ENCODE results near the gene CDH11. TPM values are rescaled to one million over a fixed set of nuclear protein-coding genes. Genes with fewer than 3 reads are reported as not detected.

CDH11 gene
- total and polyA plus RNA-seq, 10 of the 15 experiments (the other 5 are each of a cell fraction or from before 2014, with no cell fraction given), result 0.31 to 9.7 (median 0.87) TPM

- ATAC-seq (no peak), FAIRE-seq (no peak), DNase-seq (ENCODE audit: low read depth, low spot score) (no peak)
- ChIA-PET POLR2A (no interaction called here), CTCF (interaction anchor here (1.2 kb wide), 1 partner anchor 9 kb away, joined by 3 read pairs; no protein-coding TSS in a partner anchor), SMC1A (ENCODE audit: uncharacterized antibody, unreplicated experiment) (interaction anchor here (0.9 to 1.6 kb wide), 3 partner anchors 10 to 26 kb away, joined by 3 read pairs; no protein-coding TSS in a partner anchor), RAD21 (ENCODE audit: unreplicated experiment) (no interaction called here)
- intact Hi-C loops (cut with micrococcal nuclease; ENCODE audit: unreplicated experiment) (no loop called here), in situ Hi-C loops (cut with MboI) (no loop called here)
- no peak overlapping the region for H3K27ac ChIP-seq (ENCODE audit: control insufficient read depth, insufficient read depth)
- H3K4me2 ChIP-seq (ENCODE audit: control insufficient read depth, insufficient read depth), result no peak overlapping the region
- BruUV-seq (replicated peaks), result no TSS peak
- no peaks in the 10 kb centered on the region for H3K79me2 ChIP-seq (ENCODE audit: control insufficient read depth, insufficient read depth, low read length)
- H3K27me3 ChIP-seq (replicated peaks in 1 of 2; ENCODE audit: control insufficient read depth in 2 of 2, insufficient read depth in 2 of 2, low read length in 1 of 2), result no peaks in the 10 kb centered on the region
- no peak overlapping the region for H3K9ac ChIP-seq (ENCODE audit: control insufficient read depth, insufficient read depth, low read length)
- TF ChIP-seq RBBP5 (conservative IDR thresholded peaks at IDR 0.05) (no peak), SUZ12 (IDR thresholded peaks at IDR 0.05; ENCODE audit: unreplicated experiment) (no peak), ASH2L (IDR thresholded peaks at IDR 0.05; ENCODE audit: borderline replicate concordance, low read depth) (no peak), ZNF217 (IDR thresholded peaks at IDR 0.05) (no peak), NBN (IDR thresholded peaks at IDR 0.05) (no peak), HDAC2 (IDR thresholded peaks at IDR 0.05) (no peak), PML (IDR thresholded peaks at IDR 0.05; ENCODE audit: low read length) (no peak), MEF2B (IDR thresholded peaks at IDR 0.05; ENCODE audit: partially characterized antibody, poor library complexity, severe bottlenecking) (no peak), YY1 (IDR thresholded peaks at IDR 0.05; ENCODE audit: low read depth, low read length) (no peak), DPF2 (IDR thresholded peaks at IDR 0.05) (no peak), E2F8 (IDR thresholded peaks at IDR 0.05; ENCODE audit: low read depth, partially characterized antibody) (no peak), ZNF622 (IDR thresholded peaks at IDR 0.05) (no peak), NRF1 (conservative IDR thresholded peaks at IDR 0.05; ENCODE audit: low read depth, low read length) (no peak), HSF1 (IDR thresholded peaks at IDR 0.05; ENCODE audit: low read depth, low read length) (no peak), WRNIP1 (IDR thresholded peaks at IDR 0.05; ENCODE audit: borderline replicate concordance, low read depth, low read length) (no peak), FOXM1 (IDR thresholded peaks at IDR 0.05; ENCODE audit: low read depth, low read length) (no peak)
- H2AFZ ChIP-seq (ENCODE audit: control insufficient read depth, low read depth, low read length), result no peak overlapping the region
- H3K4me1 ChIP-seq (ENCODE audit: control insufficient read depth, insufficient read depth, low read length), result no peaks in the 10 kb centered on the region
- no peaks in the 10 kb centered on the region for H4K20me1 ChIP-seq (ENCODE audit: control insufficient read depth, insufficient read depth)
- no peaks in the 10 kb centered on the region; the same call in 2 of the 3 replicates for H3K9me3 ChIP-seq (replicated peaks; ENCODE audit: control insufficient read depth, insufficient read depth, low read length)
- no peak overlapping the region for H3K4me3 ChIP-seq
- H3K36me3 ChIP-seq (ENCODE audit: control insufficient read depth in 2 of 2, insufficient read depth in 2 of 2, low read length in 1 of 2), result no peaks in the 10 kb centered on the region
- 53% methylated on average over 6 of the region's 6 CpGs for WGBS (ENCODE audit: insufficient coverage, insufficient replicate concordance, low lambda C conversion rate, missing lambda C conversion rate)
These were observed 211.5 kb downstream of the CDH11 start for GRCh38 chr16:64910356-64910755.

Measured in GM12878 (cell line).